Measurements from ENCODE around the gene S100Z.

S100Z gene

DNA sequence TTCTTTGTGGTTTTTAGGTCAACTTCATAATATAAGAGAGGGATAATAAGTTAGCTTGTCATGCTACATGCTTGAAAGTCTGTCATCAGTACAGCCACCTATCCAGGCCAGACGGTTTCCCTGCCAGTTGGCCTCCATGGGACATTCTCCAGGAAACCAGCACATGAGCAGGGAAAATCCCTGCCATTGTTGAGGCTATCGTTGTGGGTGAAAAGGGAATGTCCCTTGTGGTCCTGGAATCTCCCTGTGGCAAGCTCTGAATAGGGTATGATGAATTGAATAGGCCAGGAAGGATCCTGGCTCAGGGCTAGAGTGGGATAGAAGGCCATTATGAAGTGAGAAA lies 18.7 kb upstream of the S100Z start:
- TF ChIP-seq YY1 (IDR thresholded peaks at IDR 0.05; ENCODE audit: low read depth) (no peak), CREB1 (IDR thresholded peaks at IDR 0.05; ENCODE audit: low read depth) (no peak), CEBPB (IDR thresholded peaks at IDR 0.05) (no peak), EP300 (IDR thresholded peaks at IDR 0.05; ENCODE audit: borderline replicate concordance) (no peak), TCF12 (IDR thresholded peaks at IDR 0.05; ENCODE audit: low read depth) (no peak), NFIC (IDR thresholded peaks at IDR 0.05) (no peak)
- TF ChIP-seq, protein P1, sequence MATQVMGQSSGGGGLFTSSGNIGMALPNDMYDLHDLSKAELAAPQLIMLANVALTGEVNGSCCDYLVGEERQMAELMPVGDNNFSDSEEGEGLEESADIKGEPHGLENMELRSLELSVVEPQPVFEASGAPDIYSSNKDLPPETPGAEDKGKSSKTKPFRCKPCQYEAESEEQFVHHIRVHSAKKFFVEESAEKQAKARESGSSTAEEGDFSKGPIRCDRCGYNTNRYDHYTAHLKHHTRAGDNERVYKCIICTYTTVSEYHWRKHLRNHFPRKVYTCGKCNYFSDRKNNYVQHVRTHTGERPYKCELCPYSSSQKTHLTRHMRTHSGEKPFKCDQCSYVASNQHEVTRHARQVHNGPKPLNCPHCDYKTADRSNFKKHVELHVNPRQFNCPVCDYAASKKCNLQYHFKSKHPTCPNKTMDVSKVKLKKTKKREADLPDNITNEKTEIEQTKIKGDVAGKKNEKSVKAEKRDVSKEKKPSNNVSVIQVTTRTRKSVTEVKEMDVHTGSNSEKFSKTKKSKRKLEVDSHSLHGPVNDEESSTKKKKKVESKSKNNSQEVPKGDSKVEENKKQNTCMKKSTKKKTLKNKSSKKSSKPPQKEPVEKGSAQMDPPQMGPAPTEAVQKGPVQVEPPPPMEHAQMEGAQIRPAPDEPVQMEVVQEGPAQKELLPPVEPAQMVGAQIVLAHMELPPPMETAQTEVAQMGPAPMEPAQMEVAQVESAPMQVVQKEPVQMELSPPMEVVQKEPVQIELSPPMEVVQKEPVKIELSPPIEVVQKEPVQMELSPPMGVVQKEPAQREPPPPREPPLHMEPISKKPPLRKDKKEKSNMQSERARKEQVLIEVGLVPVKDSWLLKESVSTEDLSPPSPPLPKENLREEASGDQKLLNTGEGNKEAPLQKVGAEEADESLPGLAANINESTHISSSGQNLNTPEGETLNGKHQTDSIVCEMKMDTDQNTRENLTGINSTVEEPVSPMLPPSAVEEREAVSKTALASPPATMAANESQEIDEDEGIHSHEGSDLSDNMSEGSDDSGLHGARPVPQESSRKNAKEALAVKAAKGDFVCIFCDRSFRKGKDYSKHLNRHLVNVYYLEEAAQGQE (IDR thresholded peaks at IDR 0.05; ENCODE audit: low read depth) = no peak
- TF ChIP-seq, protein P2, sequence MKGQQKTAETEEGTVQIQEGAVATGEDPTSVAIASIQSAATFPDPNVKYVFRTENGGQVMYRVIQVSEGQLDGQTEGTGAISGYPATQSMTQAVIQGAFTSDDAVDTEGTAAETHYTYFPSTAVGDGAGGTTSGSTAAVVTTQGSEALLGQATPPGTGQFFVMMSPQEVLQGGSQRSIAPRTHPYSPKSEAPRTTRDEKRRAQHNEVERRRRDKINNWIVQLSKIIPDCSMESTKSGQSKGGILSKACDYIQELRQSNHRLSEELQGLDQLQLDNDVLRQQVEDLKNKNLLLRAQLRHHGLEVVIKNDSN (IDR thresholded peaks at IDR 0.05) = no peak
- TF ChIP-seq, protein P3, sequence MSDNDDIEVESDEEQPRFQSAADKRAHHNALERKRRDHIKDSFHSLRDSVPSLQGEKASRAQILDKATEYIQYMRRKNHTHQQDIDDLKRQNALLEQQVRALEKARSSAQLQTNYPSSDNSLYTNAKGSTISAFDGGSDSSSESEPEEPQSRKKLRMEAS (IDR thresholded peaks at IDR 0.05) = no peak

DNA sequence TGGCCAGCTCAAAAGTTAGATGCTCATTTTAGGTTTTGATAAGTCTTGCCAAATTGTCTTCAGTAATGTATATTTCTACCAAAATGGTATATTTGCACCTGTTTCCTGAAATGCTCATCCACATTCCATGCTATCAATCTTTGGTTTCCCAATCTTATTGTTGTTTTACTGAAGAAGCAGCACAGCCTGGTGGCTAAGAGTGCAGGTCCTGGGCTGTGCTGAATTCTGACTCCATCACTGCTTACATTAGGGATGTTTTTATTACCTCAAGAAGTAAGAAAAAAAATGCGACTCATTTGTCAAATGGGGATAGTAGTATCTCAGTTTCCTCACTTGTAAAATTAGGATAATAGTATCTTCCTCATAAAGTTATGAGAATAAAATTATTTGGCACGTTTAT lies 13.6 kb upstream of the S100Z start:
- TF ChIP-seq CREB1 (IDR thresholded peaks at IDR 0.05; ENCODE audit: low read depth) (no peak), EGR1 (IDR thresholded peaks at IDR 0.05) (no peak), FOXM1 (IDR thresholded peaks at IDR 0.05; ENCODE audit: borderline replicate concordance, low read depth) (no peak)
- TF ChIP-seq, protein P1 (IDR thresholded peaks at IDR 0.05; ENCODE audit: low read depth) = no peak
- TF ChIP-seq, protein P3 (IDR thresholded peaks at IDR 0.05) = no peak

DNA sequence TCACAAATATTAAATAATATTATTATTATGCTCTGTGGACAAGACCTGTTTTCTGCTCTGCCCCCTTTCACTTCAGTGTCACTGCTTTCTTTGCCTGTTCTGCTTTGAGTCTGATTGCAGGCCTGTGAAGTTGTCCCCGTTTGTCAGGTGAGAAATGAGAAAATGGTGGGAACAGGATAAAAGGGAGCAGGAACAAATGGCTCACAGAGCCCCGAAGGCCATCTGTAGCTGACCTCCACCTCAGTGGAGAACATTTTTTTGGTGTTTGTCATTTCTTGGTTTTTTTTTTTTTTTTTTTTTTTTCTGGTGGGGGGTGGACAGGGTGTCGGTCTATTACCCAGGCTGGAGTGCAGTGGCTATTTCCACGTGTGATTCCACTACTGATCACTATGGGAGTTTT lies 13.2 kb upstream of the S100Z start:
- TF ChIP-seq, protein P3 (IDR thresholded peaks at IDR 0.05) = no peak
- TF ChIP-seq NFIC (IDR thresholded peaks at IDR 0.05) (no peak), EGR1 (IDR thresholded peaks at IDR 0.05) (no peak)

DNA sequence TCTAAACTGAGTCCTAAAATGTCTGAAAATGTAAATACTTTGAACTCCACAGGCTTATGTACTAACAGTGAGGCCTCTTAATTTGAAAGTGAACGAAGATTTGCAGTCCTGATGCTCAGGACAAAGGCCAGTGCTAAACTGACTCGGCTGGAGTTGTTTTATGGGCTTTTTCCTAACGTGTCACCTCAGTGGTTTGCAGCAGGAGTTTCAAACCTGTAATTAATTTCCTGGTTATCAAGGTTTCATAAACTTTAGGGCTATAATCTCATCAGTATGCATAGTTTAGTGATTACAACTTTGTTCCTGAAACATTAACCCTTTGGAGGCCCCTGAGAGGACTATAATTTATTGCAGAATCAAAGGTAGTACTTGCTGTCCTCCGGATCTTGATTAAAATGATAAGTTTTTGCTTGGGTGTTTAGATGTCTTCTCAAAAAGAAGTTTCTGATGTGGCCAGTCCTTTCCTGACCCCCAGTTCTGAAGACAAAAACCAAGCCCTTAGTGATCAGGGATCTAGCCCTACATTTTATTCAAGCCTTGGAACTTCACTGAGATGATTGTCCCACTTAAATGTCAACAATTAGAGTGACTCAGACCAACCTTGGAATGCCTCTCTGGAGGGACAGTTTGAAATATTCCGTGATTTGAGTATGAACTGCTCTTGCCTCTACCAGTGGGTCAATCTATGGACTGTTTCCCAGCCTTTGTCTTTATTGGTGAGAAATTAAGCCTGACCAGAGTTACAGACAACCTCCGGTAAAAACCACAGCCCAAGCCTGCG lies 11.1 kb upstream of the S100Z start:
- TF ChIP-seq, protein P1 (IDR thresholded peaks at IDR 0.05; ENCODE audit: low read depth) = peak; percentile 38; the same call in 1 of the 2 replicates
- peak; percentile 22; the same call in 1 of the 2 replicates for TF ChIP-seq TEAD4 (IDR thresholded peaks at IDR 0.05)
- TF ChIP-seq CREB1 (IDR thresholded peaks at IDR 0.05; ENCODE audit: low read depth) = no peak

DNA sequence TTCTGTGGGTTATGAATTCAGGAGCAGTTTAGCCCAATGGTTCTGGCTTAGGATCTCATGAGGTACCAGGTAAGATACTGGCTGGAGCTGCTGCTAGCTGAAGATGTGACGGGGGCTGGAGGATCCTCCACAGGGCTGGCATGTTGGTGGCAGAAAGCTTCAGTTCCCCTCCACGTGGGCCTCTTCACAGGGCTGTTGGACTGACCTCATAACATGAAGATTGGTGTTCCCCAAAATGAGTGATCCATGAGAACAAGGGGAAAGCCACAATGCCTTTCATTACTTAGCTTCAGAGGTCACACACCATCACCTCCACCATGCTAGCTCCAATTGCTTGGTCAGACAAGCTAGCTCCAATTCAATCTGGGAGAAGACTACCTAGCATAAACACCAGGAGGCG lies 8.5 kb upstream of the S100Z start:
- TF ChIP-seq RAD21 (IDR thresholded peaks at IDR 0.05; ENCODE audit: low read depth) (no peak), CEBPB (IDR thresholded peaks at IDR 0.05) (no peak), ZBTB7A (IDR thresholded peaks at IDR 0.05; ENCODE audit: low read depth) (no peak), CREB1 (IDR thresholded peaks at IDR 0.05; ENCODE audit: low read depth) (no peak)

DNA sequence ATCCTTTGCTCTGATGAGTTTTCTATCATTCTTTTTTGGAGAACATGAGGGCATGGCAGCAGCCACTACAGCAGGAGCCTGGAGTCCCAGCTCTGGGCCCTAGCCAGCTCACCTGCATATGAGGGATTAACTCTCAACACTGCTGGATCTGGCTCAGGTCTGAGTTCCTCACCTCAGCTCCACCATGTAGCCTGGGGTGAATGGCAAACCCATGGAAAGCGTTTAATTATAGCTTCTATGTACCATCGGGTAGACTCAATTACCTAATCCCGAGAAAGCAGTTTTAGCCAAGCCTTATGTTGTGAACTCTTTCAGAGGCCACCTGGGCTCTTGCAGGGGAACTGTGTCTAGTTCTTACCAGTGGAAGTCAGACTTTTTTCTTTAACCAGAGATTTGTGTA lies 3.9 kb upstream of the S100Z start:
- TF ChIP-seq, protein P1 (IDR thresholded peaks at IDR 0.05; ENCODE audit: low read depth) = no peak
- TF ChIP-seq EGR1 (IDR thresholded peaks at IDR 0.05) = no peak
- no peak for TF ChIP-seq NFIC (IDR thresholded peaks at IDR 0.05)
- TF ChIP-seq TAF1 (IDR thresholded peaks at IDR 0.05; ENCODE audit: low read depth) = no peak
- TF ChIP-seq CREB1 (IDR thresholded peaks at IDR 0.05; ENCODE audit: low read depth) = no peak
- no peak for TF ChIP-seq RAD21 (IDR thresholded peaks at IDR 0.05; ENCODE audit: low read depth)
- TF ChIP-seq TCF12 (IDR thresholded peaks at IDR 0.05; ENCODE audit: low read depth) = no peak
- TF ChIP-seq YY1 (IDR thresholded peaks at IDR 0.05; ENCODE audit: low read depth) = no peak
- no peak for TF ChIP-seq ZBTB7A (IDR thresholded peaks at IDR 0.05; ENCODE audit: low read depth)
